HepG2 (cell line): ENCODE results near the gene TBC1D22A. TPM values are rescaled to one million over a fixed set of nuclear protein-coding genes. Genes with fewer than 3 reads are reported as not detected.

ENCODE experiments used
- ATAC-seq: fragments of 200-7000 bp; cut with Tn5 transposase; 3 replicates; pipeline ENCODE4 v1.9.1; 2020; ENCODE audit warnings: mild to moderate bottlenecking, moderate library complexity
- BruUV-seq: library from RNA; stranded (reverse); fragments of 400-500 nt; replicated peaks from 2 replicates; lab custom pipeline; 2021; lab: Mats Ljungman, UMichigan
- CTCF ChIA-PET: fragments of 300-600 bp; formaldehyde crosslinking; extraction: SDS; loops from one replicate; lab custom pipeline; 2021; ENCODE audit warnings: low total read pairs, inconsistent platforms, low intra/inter-chr PET ratio; lab: Yijun Ruan, JAX
- POLR2A ChIA-PET: fragments of 350-600 bp; sonication (Branson Sonifier 250); formaldehyde crosslinking; loops from one replicate; lab custom pipeline; 2020; ENCODE audit warnings: antibody characterized with exemption, inconsistent platforms; lab: Yijun Ruan, JAX
- DNase-seq: peaks from one replicate; pipeline ENCODE4 v3.0.0-alpha.2; 2015; ENCODE audit warnings: low spot score
- FAIRE-seq: peaks from 3 replicates; lab custom pipeline; 2011; peaks lifted over from hg19 to GRCh38; lab: Jason Lieb, UNC
- H2AFZ ChIP-seq: one replicate; pipeline ENCODE4 v1.6.1; 2011; ENCODE audit warnings: low read length, inconsistent platforms
- H3K27ac ChIP-seq: fragments of 300-600 bp; 3 replicates; pipeline ENCODE4 v1.8.0; 2011; ENCODE audit warnings: mixed run types, mild to moderate bottlenecking, mixed read lengths, low read length, inconsistent platforms; ENCODE audit not compliant: insufficient read depth; ENCODE audit errors: extremely low read length
- H3K27me3 ChIP-seq, 2 experiments: fragments of 200-600 bp in 1 of 2; 2 replicates in 1 of 2; 3 replicates in 1 of 2; pipeline versions ENCODE4 v1.6.0 to v1.8.0; 2011; ENCODE audit warnings: low read length in 2 of 2, mild to moderate bottlenecking in 2 of 2, moderate library complexity in 2 of 2, inconsistent platforms in 1 of 2; ENCODE audit not compliant: insufficient read depth in 2 of 2, control insufficient read depth in 1 of 2
- H3K36me3 ChIP-seq, 2 experiments: fragments of 200-600 bp in 1 of 2; replicated peaks in 1 of 2; 2 replicates in 1 of 2; 3 replicates in 1 of 2; pipeline versions ENCODE4 v1.5.1 to v1.8.0; 2011; ENCODE audit warnings: low read length in 2 of 2, inconsistent platforms in 1 of 2; ENCODE audit not compliant: insufficient read depth in 2 of 2, control insufficient read depth in 1 of 2
- H3K4me1 ChIP-seq: 2 replicates; pipeline ENCODE4 v1.5.1; 2012; ENCODE audit warnings: low read length, inconsistent platforms; ENCODE audit not compliant: insufficient read depth
- H3K4me2 ChIP-seq: 2 replicates; pipeline ENCODE4 v1.6.0; 2011; ENCODE audit warnings: low read depth, low read length, inconsistent platforms
- H3K4me3 ChIP-seq, 3 experiments: fragments of 200-600 bp in 1 of 3; sonication (generic), shearing (Covaris generic) in 1 of 3; replicated peaks in 1 of 3; 2 replicates each; pipeline ENCODE4 v1.5.1; 2011 to 2016; ENCODE audit warnings: low read length in 3 of 3, inconsistent platforms in 2 of 3, low read depth in 2 of 3, mild to moderate bottlenecking in 2 of 3, control low read depth in 1 of 3, mixed read lengths in 1 of 3; ENCODE audit not compliant: insufficient read depth in 1 of 3
- H3K79me2 ChIP-seq: one replicate; pipeline ENCODE4 v1.6.1; 2011; ENCODE audit warnings: low read length, inconsistent platforms; ENCODE audit not compliant: insufficient read depth
- H3K9ac ChIP-seq: 2 replicates; pipeline ENCODE4 v1.6.0; 2011; ENCODE audit warnings: mild to moderate bottlenecking, low read depth, low read length, inconsistent platforms; ENCODE audit not compliant: insufficient read depth
- H3K9me3 ChIP-seq: 2 replicates; pipeline ENCODE4 v1.5.1; 2012; ENCODE audit warnings: mild to moderate bottlenecking, low read length
- H4K20me1 ChIP-seq: 2 replicates; pipeline ENCODE4 v1.6.0; 2011; ENCODE audit warnings: inconsistent platforms, mild to moderate bottlenecking, low read length, moderate library complexity; ENCODE audit not compliant: insufficient read depth
- ARHGAP35 ChIP-seq: sonication (generic); formaldehyde crosslinking; IDR thresholded peaks from 2 replicates; pipeline ENCODE4 v1.9.0; 2022; ENCODE audit warnings: mild to moderate bottlenecking, inconsistent platforms, moderate library complexity, missing genetic modification reagents, borderline replicate concordance
- FOXA1 ChIP-seq, 2 experiments: fragments of 450-650 bp in 1 of 2; sonication (generic) in 1 of 2; formaldehyde crosslinking in 1 of 2; IDR thresholded peaks; 2 replicates each; pipeline versions ENCODE4 v1.4.0 to v1.6.1; 2016 to 2020; ENCODE audit warnings: missing genetic modification reagents in 1 of 2
- HMGA1 ChIP-seq: sonication (generic); formaldehyde crosslinking; conservative IDR thresholded peaks from 2 replicates; pipeline ENCODE4 v1.4.0; 2020; ENCODE audit warnings: missing genetic modification reagents
- HNF4G ChIP-seq, 2 experiments: sonication (generic) in 1 of 2; formaldehyde crosslinking in 1 of 2; IDR thresholded peaks; 2 replicates each; pipeline versions ENCODE4 v1.4.0 to v1.6.1; 2011 to 2020; ENCODE audit warnings: borderline replicate concordance in 2 of 2, low read depth in 2 of 2, mild to moderate bottlenecking in 2 of 2, low read length in 1 of 2, missing genetic modification reagents in 1 of 2, moderate library complexity in 1 of 2
- MATR3 ChIP-seq: sonication (generic); formaldehyde crosslinking; IDR thresholded peaks from 2 replicates; pipeline ENCODE4 v1.4.0; 2020; ENCODE audit warnings: missing genetic modification reagents
- MXD1 ChIP-seq: sonication (generic); formaldehyde crosslinking; IDR thresholded peaks from 2 replicates; pipeline ENCODE4 v1.4.0; 2020; ENCODE audit warnings: mild to moderate bottlenecking, missing genetic modification reagents
- PAF1 ChIP-seq: IDR thresholded peaks from 2 replicates; pipeline ENCODE4 v1.6.1; 2016; ENCODE audit warnings: missing genetic modification reagents, missing compliant biosample characterization
- ZNF430 ChIP-seq: sonication (generic); formaldehyde crosslinking; IDR thresholded peaks from 2 replicates; pipeline ENCODE4 v1.9.0; 2021; ENCODE audit warnings: mild to moderate bottlenecking, missing genetic modification reagents
- WGBS: methylation state at CpG from one replicate; pipeline ENCODE4 v1.1.6; 2017; ENCODE audit warnings: low lambda C conversion rate; 5-methylcytosine and 5-hydroxymethylcytosine counted together
- in situ Hi-C: cut with HindIII; loops from 2 replicates; pipeline ENCODE4 v1.10.0; 2017; ENCODE audit warnings: low pct_unique_long_range_greater_than_20kb; ENCODE audit not compliant: extremely low pct_ligation_motif_present
- intact Hi-C: fragments of 100-400 bp; cut with micrococcal nuclease; formaldehyde crosslinking; loops from one replicate; pipeline ENCODE4 v1.10.0; 2022; ENCODE audit not compliant: unreplicated experiment
- polyA plus RNA-seq, 8 experiments: library from polyadenylated mRNA; depleted of rRNA in 3 of 8; stranded (reverse) in 7 of 8; unstranded in 1 of 8; fragments of >200 nt; fragmentation: Illumina TruSeq in 4 of 8; extraction: Trizol in 4 of 8; gene quantifications; 2 replicates each; pipeline versions ENCODE4 v1.2.1 to v1.2.3, GENCODE V29; 2011 to 2016; ENCODE audit warnings: low read depth in 4 of 8, missing spikeins in 1 of 8, mixed read lengths in 1 of 8; ENCODE audit not compliant: insufficient read depth in 1 of 8
- total RNA-seq, 5 experiments: library from RNA; depleted of rRNA; stranded (reverse); fragments of >200 nt; fragmentation: Illumina TruSeq; extraction: Trizol; gene quantifications; 2 replicates each; pipeline ENCODE4 v1.2.3, GENCODE V29; 2016; ENCODE audit warnings: low read depth in 1 of 5
- TF ChIP-seq, protein P1 (sequence below): sonication (generic); formaldehyde crosslinking; IDR thresholded peaks from 2 replicates; pipeline ENCODE4 v1.4.0; 2020; ENCODE audit warnings: mild to moderate bottlenecking, low read depth, missing genetic modification reagents

Gene TBC1D22A
- total and polyA plus RNA-seq, 2 of the 13 experiments (the other 11 are each of a cell fraction or from before 2014, with no cell fraction given): 17.3 to 18.0 TPM

DNA sequence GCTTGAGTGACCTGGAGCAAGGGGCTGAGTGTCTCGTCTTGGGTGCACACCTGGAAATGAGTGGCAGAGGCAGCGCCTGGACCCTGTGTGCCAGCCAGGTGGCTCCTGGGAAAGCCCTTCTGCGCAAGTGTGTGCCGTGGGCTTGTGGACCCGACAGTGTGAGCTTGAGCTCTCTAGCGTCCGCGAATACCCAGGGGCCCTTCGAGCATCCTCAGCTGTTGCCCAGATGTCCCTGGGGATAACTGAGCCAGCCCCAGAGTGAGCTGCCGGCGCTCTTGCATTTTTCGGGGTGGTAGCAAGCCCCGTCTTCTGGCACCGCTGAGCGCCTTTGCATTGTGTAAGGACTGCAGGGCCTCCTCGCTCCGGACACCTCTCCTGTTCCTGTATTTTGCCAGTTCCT, 399.2 kb downstream of the TBC1D22A start:
- 81% methylated on average over 6 of the region's 17 CpGs for WGBS
- H3K4me2 ChIP-seq: no peak overlapping the region
- peaks cover 36% of the 10 kb centered on the region for H3K4me1 ChIP-seq
- no peak overlapping the region for H3K4me3 ChIP-seq
- H3K36me3 ChIP-seq: peaks cover 5 to 9% of the 10 kb centered on the region in 2 experiments; a peak in 4 of 5 replicates
- FAIRE-seq (no peak), ATAC-seq (no peak), DNase-seq (no peak)
- ChIA-PET POLR2A (no interaction called here), CTCF (no interaction called here)
- H4K20me1 ChIP-seq: no peaks in the 10 kb centered on the region
- intact Hi-C loops: no loop called here
- TF ChIP-seq ZNF430 (CRISPR knock-in tag) (no peak), MATR3 (CRISPR knock-in tag) (no peak), HMGA1 (CRISPR knock-in tag) (no peak), HNF4G (IDR thresholded peaks at IDR 0.05; ENCODE audit: borderline replicate concordance, low read depth, low read length) (no peak), HNF4G (CRISPR knock-in tag; IDR thresholded peaks at IDR 0.05; ENCODE audit: borderline replicate concordance, low read depth) (no peak), ARHGAP35 (no peak), MXD1 (CRISPR knock-in tag) (no peak), FOXA1 (IDR thresholded peaks at IDR 0.05) (no peak), FOXA1 (CRISPR knock-in tag; IDR thresholded peaks at IDR 0.05) (no peak), PAF1 (CRISPR knock-in tag) (no peak)
- TF ChIP-seq, protein P1, sequence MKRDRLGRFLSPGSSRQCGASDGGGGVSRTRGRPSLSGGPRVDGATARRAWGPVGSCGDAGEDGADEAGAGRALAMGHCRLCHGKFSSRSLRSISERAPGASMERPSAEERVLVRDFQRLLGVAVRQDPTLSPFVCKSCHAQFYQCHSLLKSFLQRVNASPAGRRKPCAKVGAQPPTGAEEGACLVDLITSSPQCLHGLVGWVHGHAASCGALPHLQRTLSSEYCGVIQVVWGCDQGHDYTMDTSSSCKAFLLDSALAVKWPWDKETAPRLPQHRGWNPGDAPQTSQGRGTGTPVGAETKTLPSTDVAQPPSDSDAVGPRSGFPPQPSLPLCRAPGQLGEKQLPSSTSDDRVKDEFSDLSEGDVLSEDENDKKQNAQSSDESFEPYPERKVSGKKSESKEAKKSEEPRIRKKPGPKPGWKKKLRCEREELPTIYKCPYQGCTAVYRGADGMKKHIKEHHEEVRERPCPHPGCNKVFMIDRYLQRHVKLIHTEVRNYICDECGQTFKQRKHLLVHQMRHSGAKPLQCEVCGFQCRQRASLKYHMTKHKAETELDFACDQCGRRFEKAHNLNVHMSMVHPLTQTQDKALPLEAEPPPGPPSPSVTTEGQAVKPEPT (CRISPR knock-in tag): no peak
- no TSS peak for BruUV-seq
- in situ Hi-C loops: no loop called here
- H2AFZ ChIP-seq: no peak overlapping the region
- H3K9ac ChIP-seq: no peak overlapping the region
- no peaks in the 10 kb centered on the region for H3K9me3 ChIP-seq
- H3K79me2 ChIP-seq: no peaks in the 10 kb centered on the region
- H3K27me3 ChIP-seq: no peaks in the 10 kb centered on the region
- H3K27ac ChIP-seq: no peak overlapping the region
